Naive thymus-derived CD4-positive, alpha-beta T cell (primary cell): ENCODE results near the gene ZNF385D. TPM values are rescaled to one million over a fixed set of nuclear protein-coding genes. Genes with fewer than 3 reads are reported as not detected.
"Not testable (repeated sequence)": the region's sequence is repeated elsewhere in the genome, so short reads cannot be mapped to it uniquely, and the experiment has no call there.

Source experiments
- ATAC-seq: fragments of 150-1000 bp; cut with Tn5 transposase; 2 replicates; pipeline ENCODE4 v1.10.0; 2021; ENCODE audit warnings: mild to moderate bottlenecking, moderate library complexity
- CTCF ChIA-PET: fragments of 350-600 bp; sonication (Branson Sonifier 250); formaldehyde crosslinking; loops from one replicate; lab custom pipeline; 2021; ENCODE audit warnings: antibody characterized with exemption; lab: Charles Lee
- POLR2A ChIA-PET: fragments of 350-600 bp; sonication (Branson Sonifier 250); formaldehyde crosslinking; loops from one replicate; lab custom pipeline; 2021; ENCODE audit warnings: antibody characterized with exemption, inconsistent platforms; lab: Charles Lee
- DNase-seq, 9 donors: peaks; one replicate each; pipeline versions ENCODE4 v3.0.0 to v3.0.0-alpha.2; 2020 to 2022; ENCODE audit warnings: mixed read lengths in 1 of 9
- H3K27ac ChIP-seq: one replicate; pipeline ENCODE4 v1.7.0; 2013; ENCODE audit warnings: mild to moderate bottlenecking, low read depth, low read length, moderate library complexity
- H3K27me3 ChIP-seq, 2 donors: one replicate each; pipeline ENCODE4 v1.7.0; 2013; ENCODE audit warnings: low read length in 2 of 2, mild to moderate bottlenecking in 2 of 2, moderate library complexity in 2 of 2; ENCODE audit not compliant: control insufficient read depth in 2 of 2, insufficient read depth in 2 of 2
- H3K36me3 ChIP-seq, 3 experiments: 1 replicate in 2 of 3; 2 replicates in 1 of 3; pipeline ENCODE4 v1.7.0; 2013; ENCODE audit warnings: low read length in 3 of 3, mild to moderate bottlenecking in 3 of 3, moderate library complexity in 1 of 3; ENCODE audit not compliant: insufficient read depth in 3 of 3, control insufficient read depth in 2 of 3
- H3K4me1 ChIP-seq, 2 donors: one replicate each; pipeline ENCODE4 v1.7.0; 2013; ENCODE audit warnings: low read length in 2 of 2, mild to moderate bottlenecking in 2 of 2, moderate library complexity in 1 of 2; ENCODE audit not compliant: control insufficient read depth in 2 of 2, insufficient read depth in 2 of 2
- H3K4me3 ChIP-seq: 2 replicates; pipeline ENCODE4 v1.7.0; 2013; ENCODE audit warnings: mild to moderate bottlenecking, low read length
- H3K9me3 ChIP-seq, 3 experiments: 1 replicate in 2 of 3; 2 replicates in 1 of 3; pipeline ENCODE4 v1.7.0; 2013; ENCODE audit warnings: low read length in 3 of 3; ENCODE audit not compliant: control insufficient read depth in 2 of 3
- H3K27ac Mint-ChIP-seq, 9 donors: one replicate each; pipeline ENCODE4 v1.8.0; 2020 to 2022; ENCODE audit warnings: mixed read lengths in 9 of 9, mild to moderate bottlenecking in 8 of 9, moderate library complexity in 5 of 9, inconsistent platforms in 2 of 9
- H3K27me3 Mint-ChIP-seq, 5 donors: one replicate each; pipeline ENCODE4 v1.8.0; 2021 to 2022; ENCODE audit warnings: mixed read lengths in 5 of 5, mild to moderate bottlenecking in 1 of 5
- H3K36me3 Mint-ChIP-seq, 5 donors: one replicate each; pipeline ENCODE4 v1.8.0; 2020 to 2022; ENCODE audit warnings: mixed read lengths in 5 of 5, mild to moderate bottlenecking in 3 of 5, inconsistent platforms in 1 of 5
- H3K4me1 Mint-ChIP-seq, 7 donors: one replicate each; pipeline ENCODE4 v1.8.0; 2020 to 2022; ENCODE audit warnings: mixed read lengths in 7 of 7, mild to moderate bottlenecking in 3 of 7, inconsistent platforms in 1 of 7
- H3K4me3 Mint-ChIP-seq, 10 donors: one replicate each; pipeline ENCODE4 v1.8.0; 2020 to 2022; ENCODE audit warnings: mild to moderate bottlenecking in 10 of 10, mixed read lengths in 10 of 10, moderate library complexity in 6 of 10, inconsistent platforms in 2 of 10
- H3K9me3 Mint-ChIP-seq, 11 donors: one replicate each; pipeline ENCODE4 v1.8.0; 2020 to 2022; ENCODE audit warnings: mixed read lengths in 11 of 11, mild to moderate bottlenecking in 4 of 11, inconsistent platforms in 1 of 11, moderate library complexity in 1 of 11
- intact Hi-C, 2 donors: fragments of 100-400 bp; cut with micrococcal nuclease; formaldehyde crosslinking; loops; one replicate each; pipeline ENCODE4 v1.15.1; 2023
- polyA plus RNA-seq, 2 donors: library from polyadenylated mRNA; unstranded; fragments of 300-500 nt; fragmentation: Illumina TruSeq; gene quantifications; one replicate each; pipeline ENCODE4 v1.2.3, GENCODE V29; 2021
- total RNA-seq, 6 experiments: library from RNA in 5 of 6; stranded (reverse) in 5 of 6; gene quantifications; 1 replicate in 5 of 6; 2 replicates in 1 of 6; pipeline ENCODE4 v1.2.3 and lab custom pipeline; 2021 to 2026

ZNF385D gene
- total and polyA plus RNA-seq, 7 experiments from 2014 or later: 0.03 to 1.1 TPM; not detected in 5

DNA sequence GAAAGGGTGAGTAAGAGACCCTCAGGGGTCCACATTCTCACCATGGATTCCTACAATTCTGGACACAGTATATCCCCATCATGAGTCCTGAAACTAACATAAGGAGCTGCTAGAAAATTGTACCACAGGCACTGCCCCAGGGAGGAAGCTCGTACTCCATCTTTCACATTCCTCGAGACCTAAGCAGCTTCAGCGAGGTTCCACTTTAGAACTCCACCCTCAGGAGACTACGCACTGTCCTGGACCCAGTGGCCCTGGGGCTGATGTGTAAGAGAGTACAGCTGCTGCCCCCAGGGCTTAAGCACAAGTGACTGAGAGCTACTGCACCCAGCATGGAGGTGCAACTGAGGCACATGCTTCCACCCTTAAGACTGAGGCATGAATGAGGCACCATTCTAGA is 352.5 kb downstream of the ZNF385D start:
- no peak overlapping the region for H3K4me3 Mint-ChIP-seq

DNA sequence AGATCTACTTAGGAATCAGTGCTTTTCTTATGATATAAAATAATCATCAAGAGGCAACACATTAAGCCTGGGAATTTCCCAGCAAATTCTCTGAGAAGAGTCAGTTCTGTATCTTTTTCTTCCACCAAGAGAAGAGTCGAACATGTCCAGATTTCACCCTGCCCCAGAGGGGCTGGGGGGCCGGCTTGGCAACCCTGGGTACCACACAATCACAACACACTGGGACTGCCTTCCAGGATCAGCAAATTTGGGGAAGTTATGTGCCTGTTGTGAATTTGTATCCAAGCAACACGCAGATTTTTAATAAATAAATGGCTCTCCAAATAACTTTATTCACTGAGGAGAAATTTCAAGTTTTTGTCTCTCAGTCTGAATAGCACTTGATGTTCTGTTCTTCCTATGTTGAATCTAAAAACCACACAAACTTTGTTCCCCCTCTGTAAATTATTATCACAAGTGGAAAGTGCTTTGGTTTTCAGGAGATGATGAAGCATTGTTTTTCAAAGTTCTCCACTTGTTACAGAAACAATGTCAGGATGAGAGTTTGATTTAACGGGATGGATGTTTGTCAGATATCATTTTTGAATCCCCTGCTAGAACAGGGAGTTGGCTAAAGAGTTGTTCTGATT is 357.2 kb downstream of the ZNF385D start:
- ChIA-PET CTCF (no interaction called here), POLR2A (no interaction called here)
- no peaks in the 10 kb centered on the region for H3K36me3 ChIP-seq
- DNase-seq (no peak), ATAC-seq (no peak)
- no peak overlapping the region for H3K27ac ChIP-seq
- H3K4me1 Mint-ChIP-seq: no peaks in the 10 kb centered on the region
- no peaks in the 10 kb centered on the region for H3K36me3 Mint-ChIP-seq
- H3K4me3 ChIP-seq: no peak overlapping the region
- no peak overlapping the region for H3K27ac Mint-ChIP-seq
- no peaks in the 10 kb centered on the region for H3K9me3 ChIP-seq
- H3K27me3 ChIP-seq: no peaks in the 10 kb centered on the region
- intact Hi-C loops: no loop called here
- no peaks in the 10 kb centered on the region for H3K27me3 Mint-ChIP-seq
- peaks cover 0 to 14% (median 2%) of the 10 kb centered on the region in 11 donors for H3K9me3 Mint-ChIP-seq
- no peaks in the 10 kb centered on the region for H3K4me1 ChIP-seq
- H3K4me3 Mint-ChIP-seq: no peak overlapping the region

More for the DNA sequence above, 352.5 kb downstream of the ZNF385D start:
- ChIA-PET CTCF (no interaction called here), POLR2A (no interaction called here)
- ATAC-seq (no peak), DNase-seq (no peak)
- Histone ChIP-seq H3K27me3 (no peaks in the 10 kb centered on the region), H3K36me3 (no peaks in the 10 kb centered on the region), H3K4me1 (no peaks in the 10 kb centered on the region), H3K27ac (no peak overlapping the region), H3K9me3 (no peaks in the 10 kb centered on the region), H3K4me3 (no peak overlapping the region)
- Mint-ChIP-seq H3K4me1 (no peaks in the 10 kb centered on the region), H3K27ac (no peak overlapping the region), H3K9me3 (peaks cover 0 to 24% (median 8%) of the 10 kb centered on the region in 11 donors), H3K36me3 (no peaks in the 10 kb centered on the region), H3K27me3 (no peaks in the 10 kb centered on the region)
- intact Hi-C loops: no loop called here

DNA sequence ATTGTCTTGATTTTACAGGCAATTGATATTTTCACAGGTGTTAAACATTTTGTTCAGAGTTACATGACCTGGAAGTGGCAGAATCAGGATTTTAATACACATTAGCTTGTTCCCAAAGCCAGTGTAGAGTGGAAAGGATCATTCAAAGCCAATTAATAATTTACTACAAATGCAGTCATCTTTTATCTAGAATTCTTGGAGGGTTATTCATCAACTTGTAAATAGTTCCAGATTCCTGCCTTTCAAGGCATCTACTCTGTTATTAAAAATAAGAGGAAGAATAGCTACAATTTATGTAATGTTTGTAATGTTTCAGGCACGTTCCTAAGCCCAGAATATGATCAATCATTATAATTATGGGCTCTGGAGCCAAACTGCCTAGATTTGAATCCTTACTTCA is 358.5 kb downstream of the ZNF385D start:
- no peak overlapping the region for H3K27ac Mint-ChIP-seq
- H3K9me3 ChIP-seq: peaks cover 0 to 3% (median 0%) of the 10 kb centered on the region in 3 experiments
- no peaks in the 10 kb centered on the region for H3K4me1 Mint-ChIP-seq
- CTCF ChIA-PET: no interaction called here
- H3K4me1 ChIP-seq: no peaks in the 10 kb centered on the region
- no peaks in the 10 kb centered on the region for H3K36me3 ChIP-seq
- H3K9me3 Mint-ChIP-seq: peaks cover 0 to 18% (median 4%) of the 10 kb centered on the region in 11 donors
- no peak for DNase-seq
- H3K4me3 ChIP-seq: no peak overlapping the region
- POLR2A ChIA-PET: no interaction called here
- intact Hi-C loops: no loop called here
- H3K4me3 Mint-ChIP-seq: no peak overlapping the region
- no peak for ATAC-seq
- H3K36me3 Mint-ChIP-seq: no peaks in the 10 kb centered on the region
- no peaks in the 10 kb centered on the region for H3K27me3 ChIP-seq
- no peak overlapping the region for H3K27ac ChIP-seq
- no peaks in the 10 kb centered on the region for H3K27me3 Mint-ChIP-seq

DNA sequence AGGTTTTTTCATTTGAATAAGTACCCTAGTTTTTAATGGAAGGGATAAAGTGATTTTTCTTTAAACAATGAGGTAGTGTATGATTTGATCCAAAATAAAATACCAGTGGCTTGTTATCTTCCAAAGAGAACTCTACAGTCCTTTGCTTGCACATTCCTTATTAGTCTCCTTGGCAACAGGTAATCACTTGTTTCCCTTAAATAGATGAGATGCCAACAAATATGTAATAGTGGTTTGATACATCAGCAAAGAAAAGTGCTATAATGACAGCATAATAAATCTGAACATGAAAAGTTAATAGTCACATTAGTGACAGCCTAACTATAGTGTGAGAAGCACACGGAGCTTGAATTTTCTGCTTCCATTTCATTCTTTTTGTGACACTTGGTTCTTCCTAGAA is 360.2 kb downstream of the ZNF385D start:
- H3K27me3 Mint-ChIP-seq: no peaks in the 10 kb centered on the region
- Histone ChIP-seq H3K27ac (no peak overlapping the region), H3K9me3 (peaks cover 0 to 5% (median 0%) of the 10 kb centered on the region in 3 experiments), H3K27me3 (no peaks in the 10 kb centered on the region), H3K36me3 (no peaks in the 10 kb centered on the region), H3K4me1 (no peaks in the 10 kb centered on the region), H3K4me3 (no peak overlapping the region)
- peaks cover 0 to 27% (median 7%) of the 10 kb centered on the region in 11 donors for H3K9me3 Mint-ChIP-seq
- CTCF ChIA-PET: no interaction called here
- no peaks in the 10 kb centered on the region for H3K4me1 Mint-ChIP-seq
- DNase-seq: no peak
- intact Hi-C loops: no loop called here
- ATAC-seq: no peak
- H3K36me3 Mint-ChIP-seq: no peaks in the 10 kb centered on the region
- POLR2A ChIA-PET: no interaction called here
- H3K27ac Mint-ChIP-seq: no peak overlapping the region
- no peak overlapping the region for H3K4me3 Mint-ChIP-seq

DNA sequence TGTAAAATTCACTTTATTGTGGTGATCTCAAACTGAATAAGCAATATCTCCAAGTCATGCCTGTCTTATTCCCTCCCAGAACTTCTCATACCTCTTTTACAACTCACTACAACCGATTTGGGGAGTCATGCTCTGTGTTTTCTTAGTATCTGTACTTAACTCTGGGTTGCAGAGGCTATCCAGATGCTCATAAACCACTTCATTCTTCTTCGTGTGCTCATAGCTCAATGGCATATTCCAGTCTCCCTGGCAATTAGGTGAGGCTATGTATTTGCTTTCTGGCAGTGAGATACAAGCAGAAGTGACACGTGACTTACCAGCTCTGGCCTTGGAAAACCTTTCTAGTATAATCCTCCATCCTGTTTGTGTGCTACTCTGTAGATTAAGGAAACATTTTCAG is 360.9 kb downstream of the ZNF385D start:
- Mint-ChIP-seq H3K36me3 (no peaks in the 10 kb centered on the region), H3K9me3 (peaks cover 0 to 30% (median 7%) of the 10 kb centered on the region in 11 donors), H3K27ac (no peak overlapping the region), H3K27me3 (no peaks in the 10 kb centered on the region), H3K4me1 (no peaks in the 10 kb centered on the region), H3K4me3 (no peak overlapping the region)
- POLR2A ChIA-PET: no interaction called here
- no peaks in the 10 kb centered on the region for H3K27me3 ChIP-seq
- H3K4me1 ChIP-seq: no peaks in the 10 kb centered on the region
- intact Hi-C loops: no loop called here
- no peak overlapping the region for H3K27ac ChIP-seq
- DNase-seq: no peak
- peaks cover 0 to 5% (median 0%) of the 10 kb centered on the region in 3 experiments for H3K9me3 ChIP-seq
- CTCF ChIA-PET: no interaction called here
- no peak overlapping the region for H3K4me3 ChIP-seq
- no peaks in the 10 kb centered on the region for H3K36me3 ChIP-seq
- ATAC-seq: no peak

DNA sequence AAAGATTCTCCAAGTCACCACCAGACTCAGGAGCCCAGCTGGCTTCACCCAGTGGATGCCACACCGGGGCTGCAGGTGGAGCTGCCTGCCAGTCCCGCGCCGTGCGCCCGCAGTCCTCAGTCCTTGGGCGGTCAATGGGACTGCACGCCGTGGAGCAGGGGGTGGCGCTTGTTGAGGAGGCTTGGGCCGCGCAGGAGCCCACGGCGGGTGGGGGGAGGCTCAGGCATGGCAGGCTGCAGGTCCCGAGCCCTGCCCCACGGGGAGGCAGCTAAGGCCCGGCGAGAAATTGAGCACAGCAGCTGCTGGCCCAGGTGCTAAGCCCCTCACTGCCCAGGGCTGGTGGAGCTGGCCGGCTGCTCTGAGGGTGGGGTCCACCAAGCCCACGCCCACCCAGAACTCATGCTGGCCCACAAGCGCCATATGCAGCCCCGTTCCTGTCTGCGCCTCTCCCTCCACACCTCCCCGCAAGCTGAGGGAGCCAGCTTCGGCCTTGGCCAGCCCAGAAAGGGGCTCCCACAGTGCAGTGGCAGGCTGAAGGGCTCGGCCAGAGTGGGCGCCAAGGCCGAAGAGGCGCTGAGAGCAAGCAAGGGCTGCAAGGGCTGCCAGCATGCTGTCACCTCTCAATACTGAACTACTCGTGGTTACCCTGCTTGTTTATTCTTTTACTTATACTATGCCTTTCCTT is 363.7 kb downstream of the ZNF385D start:
- H3K27me3 Mint-ChIP-seq, POLR2A ChIA-PET, DNase-seq, H3K27ac Mint-ChIP-seq, H3K4me1 ChIP-seq, H3K4me3 Mint-ChIP-seq, H3K27me3 ChIP-seq, H3K36me3 ChIP-seq, H3K27ac ChIP-seq, CTCF ChIA-PET, ATAC-seq, H3K9me3 ChIP-seq, H3K4me1 Mint-ChIP-seq, H3K4me3 ChIP-seq, intact Hi-C loops, H3K36me3 Mint-ChIP-seq: not testable (repeated sequence)
- H3K9me3 Mint-ChIP-seq: peaks cover 0 to 37% (median 11%) of the 10 kb centered on the region in 11 donors

DNA sequence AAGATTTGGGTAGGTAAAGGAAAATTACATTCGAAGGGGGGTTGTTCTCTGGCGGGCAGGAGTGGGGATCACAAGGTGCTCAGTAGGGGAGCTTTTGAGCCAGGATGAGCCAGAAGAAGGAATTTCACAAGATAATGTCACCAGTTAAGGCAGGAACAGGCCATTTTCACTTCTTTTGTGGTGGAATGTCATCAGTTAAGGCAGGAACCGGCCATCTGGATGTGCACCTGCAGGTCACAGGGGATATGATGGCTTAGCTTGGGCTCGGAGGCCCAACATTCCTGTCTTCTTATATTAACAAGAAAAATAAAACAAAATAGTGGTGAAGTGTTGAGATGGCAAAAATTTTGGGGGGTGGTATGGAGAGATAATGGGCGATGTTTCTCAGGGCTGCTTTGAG is 373.0 kb downstream of the ZNF385D start:
- H3K36me3 ChIP-seq, H3K9me3 ChIP-seq, H3K4me1 Mint-ChIP-seq, ATAC-seq, H3K27ac ChIP-seq, CTCF ChIA-PET, H3K27me3 ChIP-seq, POLR2A ChIA-PET, H3K4me3 ChIP-seq, H3K36me3 Mint-ChIP-seq, H3K4me3 Mint-ChIP-seq, DNase-seq, H3K4me1 ChIP-seq, intact Hi-C loops, H3K27me3 Mint-ChIP-seq, H3K27ac Mint-ChIP-seq, H3K9me3 Mint-ChIP-seq: not testable (repeated sequence)
